OCI-LY7 (cell line): Measurements from ENCODE around the gene C3orf52. TPM values are rescaled to one million over a fixed set of nuclear protein-coding genes. Genes with fewer than 3 reads are reported as not detected.

Source experiments
- BruUV-seq: library from RNA; stranded (reverse); fragments of 400-500 nt; replicated peaks from 2 replicates; lab custom pipeline; 2021; lab: Mats Ljungman, UMichigan
- CTCF ChIA-PET: fragments of 300-600 bp; sonication (Branson Sonifier 250); formaldehyde crosslinking; loops from one replicate; lab custom pipeline; 2022; ENCODE audit warnings: antibody characterized with exemption; ENCODE audit not compliant: unreplicated experiment; lab: Charles Lee
- POLR2A ChIA-PET: fragments of 300-600 bp; sonication (Branson Sonifier 250); formaldehyde crosslinking; loops from one replicate; lab custom pipeline; 2022; ENCODE audit warnings: antibody characterized with exemption; lab: Charles Lee
- DNase-seq: peaks from one replicate; pipeline ENCODE4 v3.0.0-alpha.2; 2015; ENCODE audit warnings: low spot score
- H2AFZ ChIP-seq: fragments of 200-600 bp; sonication (generic), shearing (Covaris generic); 2 replicates; pipeline ENCODE4 v1.6.1; 2014; ENCODE audit warnings: mild to moderate bottlenecking, antibody characterized with exemption, low read length, moderate library complexity
- H3K27ac ChIP-seq: fragments of 200-600 bp; sonication (generic); 2 replicates; pipeline ENCODE4 v1.5.1; 2014; ENCODE audit warnings: mixed run types, low read depth, mild to moderate bottlenecking, moderate library complexity, low read length, inconsistent platforms; ENCODE audit not compliant: poor library complexity, severe bottlenecking
- H3K36me3 ChIP-seq: fragments of 200-600 bp; sonication (generic); 2 replicates; pipeline ENCODE4 v1.6.1; 2014; ENCODE audit warnings: mild to moderate bottlenecking, antibody characterized with exemption, low read length, moderate library complexity, mixed read lengths; ENCODE audit not compliant: insufficient read depth
- H3K4me1 ChIP-seq: fragments of 200-600 bp; sonication (generic); 2 replicates; pipeline ENCODE4 v1.5.1; 2014; ENCODE audit warnings: mild to moderate bottlenecking, low read length; ENCODE audit not compliant: insufficient read depth, poor library complexity, severe bottlenecking
- H3K4me2 ChIP-seq: fragments of 200-600 bp; sonication (generic); 2 replicates; pipeline ENCODE4 v1.6.1; 2014; ENCODE audit warnings: mild to moderate bottlenecking, low read length
- H3K4me3 ChIP-seq: fragments of 200-600 bp; sonication (generic); 2 replicates; pipeline ENCODE4 v1.5.1; 2014; ENCODE audit warnings: mild to moderate bottlenecking, low read depth, low read length; ENCODE audit not compliant: poor library complexity, severe bottlenecking
- H3K79me2 ChIP-seq: fragments of 200-600 bp; sonication (generic); 2 replicates; pipeline ENCODE4 v1.6.1; 2016; ENCODE audit warnings: low read depth, mild to moderate bottlenecking, low read length, moderate library complexity, mixed read lengths; ENCODE audit not compliant: insufficient read depth
- H3K9me2 ChIP-seq: fragments of 200-600 bp; sonication (generic); 2 replicates; pipeline ENCODE4 v1.6.1; 2016; ENCODE audit warnings: mild to moderate bottlenecking, low read length, mixed read lengths; ENCODE audit not compliant: insufficient read depth
- H3K9me3 ChIP-seq: fragments of 200-600 bp; sonication (generic); 2 replicates; pipeline ENCODE4 v1.6.1; 2014; ENCODE audit warnings: mild to moderate bottlenecking, mixed run types, low read length, mixed read lengths
- H4K20me1 ChIP-seq: fragments of 200-600 bp; sonication (generic); 2 replicates; pipeline ENCODE4 v1.6.1; 2014; ENCODE audit warnings: mild to moderate bottlenecking, antibody characterized with exemption, low read length, moderate library complexity, mixed read lengths; ENCODE audit not compliant: insufficient read depth
- EZH2phosphoT487 ChIP-seq: fragments of 200-600 bp; sonication (generic); IDR thresholded peaks from 2 replicates; pipeline ENCODE4 v1.6.1; 2018; ENCODE audit warnings: low read depth, borderline replicate concordance, mild to moderate bottlenecking, mixed run types, antibody characterized with exemption, low read length, moderate library complexity, mixed read lengths
- intact Hi-C: fragments of 100-400 bp; cut with micrococcal nuclease; formaldehyde crosslinking; loops from one replicate; pipeline ENCODE4 v1.10.0; 2022; ENCODE audit not compliant: unreplicated experiment
- total RNA-seq, 2 experiments: library from RNA; depleted of rRNA in 1 of 2; stranded (reverse); fragments of >200 nt in 1 of 2; shearing (Covaris generic) in 1 of 2; gene quantifications; 2 replicates each; pipeline ENCODE4 v1.2.3, GENCODE V29; 2014 to 2022
- TF ChIP-seq, protein P1 (sequence below): fragments of 200-600 bp; sonication (generic); conservative IDR thresholded peaks from 2 replicates; pipeline ENCODE4 v1.5.1; 2014; ENCODE audit warnings: mild to moderate bottlenecking, antibody characterized with exemption, low read length, moderate library complexity, mixed read lengths

Gene C3orf52
- total RNA-seq, 2 experiments from 2014 or later = 11.2 to 19.0 TPM

DNA sequence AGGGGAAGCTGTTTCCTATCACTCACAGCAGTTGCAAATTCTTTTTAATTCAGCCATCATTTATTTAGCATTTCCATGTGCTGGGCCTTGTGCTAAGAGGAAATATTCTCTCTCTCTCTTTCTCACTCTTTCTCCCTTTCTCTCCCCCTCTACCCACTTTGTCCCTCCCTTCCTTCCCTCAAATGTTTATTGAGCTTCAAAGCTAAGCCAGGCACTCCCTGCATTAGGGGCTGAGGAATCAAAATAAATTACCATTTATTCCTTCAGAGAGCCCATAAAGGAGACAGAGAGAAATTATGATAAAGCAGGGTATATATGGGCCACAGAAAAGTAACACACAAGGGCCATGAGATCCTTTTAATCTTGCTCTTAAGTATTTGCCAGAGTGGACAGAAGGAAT lies 44.9 kb upstream of the C3orf52 start:
- no TSS peak for BruUV-seq

GRCh38 chr3:112042842-112043280 lies 43.3 kb upstream of the C3orf52 start:
- H3K4me2 ChIP-seq = no peak overlapping the region
- peaks cover 14% of the 10 kb centered on the region for H3K4me1 ChIP-seq
- no peak overlapping the region for H3K27ac ChIP-seq
- BruUV-seq = no TSS peak
- H3K9me2 ChIP-seq = no peaks in the 10 kb centered on the region
- no peak for DNase-seq
- TF ChIP-seq, protein P1, sequence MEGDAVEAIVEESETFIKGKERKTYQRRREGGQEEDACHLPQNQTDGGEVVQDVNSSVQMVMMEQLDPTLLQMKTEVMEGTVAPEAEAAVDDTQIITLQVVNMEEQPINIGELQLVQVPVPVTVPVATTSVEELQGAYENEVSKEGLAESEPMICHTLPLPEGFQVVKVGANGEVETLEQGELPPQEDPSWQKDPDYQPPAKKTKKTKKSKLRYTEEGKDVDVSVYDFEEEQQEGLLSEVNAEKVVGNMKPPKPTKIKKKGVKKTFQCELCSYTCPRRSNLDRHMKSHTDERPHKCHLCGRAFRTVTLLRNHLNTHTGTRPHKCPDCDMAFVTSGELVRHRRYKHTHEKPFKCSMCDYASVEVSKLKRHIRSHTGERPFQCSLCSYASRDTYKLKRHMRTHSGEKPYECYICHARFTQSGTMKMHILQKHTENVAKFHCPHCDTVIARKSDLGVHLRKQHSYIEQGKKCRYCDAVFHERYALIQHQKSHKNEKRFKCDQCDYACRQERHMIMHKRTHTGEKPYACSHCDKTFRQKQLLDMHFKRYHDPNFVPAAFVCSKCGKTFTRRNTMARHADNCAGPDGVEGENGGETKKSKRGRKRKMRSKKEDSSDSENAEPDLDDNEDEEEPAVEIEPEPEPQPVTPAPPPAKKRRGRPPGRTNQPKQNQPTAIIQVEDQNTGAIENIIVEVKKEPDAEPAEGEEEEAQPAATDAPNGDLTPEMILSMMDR = no peak
- TF ChIP-seq EZH2phosphoT487 = no peak
- intact Hi-C loops = loop anchor here (1.0 kb wide), 3 partner anchors 54 to 326 kb away; no protein-coding TSS in a partner anchor
- ChIA-PET POLR2A (interaction anchor here (1.0 to 1.2 kb wide), 4 partner anchors 46 to 183 kb away, joined by 3 to 5 read pairs (median 4); no protein-coding TSS in a partner anchor), CTCF (interaction anchor here (0.9 to 1.1 kb wide), 3 partner anchors 11 to 324 kb away, joined by 3 read pairs; no protein-coding TSS in a partner anchor)
- H3K36me3 ChIP-seq = no peaks in the 10 kb centered on the region
- H4K20me1 ChIP-seq = no peaks in the 10 kb centered on the region
- no peaks in the 10 kb centered on the region for H3K9me3 ChIP-seq
- H3K4me3 ChIP-seq = no peak overlapping the region
- peak overlapping the region; percentile 96 for H2AFZ ChIP-seq
- no peaks in the 10 kb centered on the region for H3K79me2 ChIP-seq

More for the DNA sequence above, 44.9 kb upstream of the C3orf52 start:
- peak overlapping the region; percentile 42; the same call in 1 of the 2 replicates for H2AFZ ChIP-seq
- ChIA-PET POLR2A (no interaction called here), CTCF (interaction anchor here (0.6 to 0.7 kb wide), 2 partner anchors 45 to 203 kb away, joined by 3 read pairs; no protein-coding TSS in a partner anchor)
- no peaks in the 10 kb centered on the region for H3K36me3 ChIP-seq
- H4K20me1 ChIP-seq = no peaks in the 10 kb centered on the region
- peaks cover 14% of the 10 kb centered on the region for H3K4me1 ChIP-seq
- intact Hi-C loops = no loop called here
- DNase-seq = no peak
- H3K4me2 ChIP-seq = no peak overlapping the region
- H3K4me3 ChIP-seq = no peak overlapping the region
- H3K27ac ChIP-seq = no peak overlapping the region
- no peaks in the 10 kb centered on the region for H3K9me3 ChIP-seq
- H3K79me2 ChIP-seq = no peaks in the 10 kb centered on the region
- H3K9me2 ChIP-seq = no peaks in the 10 kb centered on the region
- TF ChIP-seq, protein P1 = no peak
- TF ChIP-seq EZH2phosphoT487 = no peak

DNA sequence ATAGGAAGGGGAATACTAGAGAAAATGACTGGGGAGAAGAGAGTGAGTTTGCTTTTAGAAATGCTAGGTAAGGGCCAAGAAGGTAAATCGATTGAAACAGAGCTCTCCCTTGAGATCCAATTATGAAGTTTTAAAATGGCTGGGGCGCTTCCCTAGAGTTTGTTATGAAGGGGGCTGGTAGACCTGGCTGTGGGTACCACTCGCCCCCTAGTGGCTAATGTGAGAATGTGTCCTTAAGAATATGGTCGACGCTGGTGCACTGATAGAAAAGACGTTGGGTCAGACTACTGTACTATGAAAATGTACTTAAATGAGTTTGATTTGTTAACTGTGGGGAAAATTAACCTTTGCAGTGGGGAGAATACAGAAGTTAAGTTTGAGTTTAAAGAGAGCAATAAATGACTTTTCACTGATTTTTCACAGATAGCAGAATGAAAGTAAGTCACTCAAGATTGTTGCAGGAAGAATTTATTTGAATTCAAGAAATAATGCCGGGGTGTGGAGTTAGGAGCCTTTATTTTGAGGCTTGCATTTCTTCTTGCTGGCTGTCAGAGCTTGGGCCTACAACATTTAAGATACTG lies 42.5 kb upstream of the C3orf52 start:
- no peaks in the 10 kb centered on the region for H3K9me3 ChIP-seq
- intact Hi-C loops = loop anchor here (1.0 kb wide), 3 partner anchors 54 to 326 kb away; no protein-coding TSS in a partner anchor
- no peaks in the 10 kb centered on the region for H3K36me3 ChIP-seq
- peak overlapping the region; percentile 61 for H3K4me2 ChIP-seq
- peak overlapping the region; percentile 96 for H2AFZ ChIP-seq
- H3K79me2 ChIP-seq = no peaks in the 10 kb centered on the region
- peaks cover 9% of the 10 kb centered on the region for H3K4me1 ChIP-seq
- H3K27ac ChIP-seq = no peak overlapping the region
- no peak overlapping the region for H3K4me3 ChIP-seq
- TF ChIP-seq, protein P1 = peak; percentile 98
- TF ChIP-seq EZH2phosphoT487 = no peak
- ChIA-PET POLR2A (interaction anchor here (1.0 to 1.2 kb wide), 3 partner anchors 46 to 184 kb away, joined by 3 to 5 read pairs (median 3); no protein-coding TSS in a partner anchor), CTCF (interaction anchor here (1.0 to 1.1 kb wide), 2 partner anchors 54 to 325 kb away, joined by 3 read pairs; no protein-coding TSS in a partner anchor)
- H3K9me2 ChIP-seq = no peaks in the 10 kb centered on the region
- no TSS peak for BruUV-seq
- H4K20me1 ChIP-seq = no peaks in the 10 kb centered on the region
- peak; percentile 88 for DNase-seq
